NAMALWA (cell line): ENCODE data around the gene ACTR1B.
"Not testable (repeated sequence)": the region's sequence is repeated elsewhere in the genome, so short reads cannot be mapped to it uniquely, and the experiment has no call there.

ENCODE experiments used
- DNase-seq: peaks from one replicate; pipeline ENCODE4 v3.0.0-alpha.2; 2015; ENCODE audit warnings: low spot score

Gene ACTR1B

GRCh38 chr2:97688062-97688827, 24.4 kb upstream of the ACTR1B start:
- no peak for DNase-seq

GRCh38 chr2:97687235-97687634, 23.4 kb upstream of the ACTR1B start:
- not testable (repeated sequence) for DNase-seq

GRCh38 chr2:97678298-97678697, 14.5 kb upstream of the ACTR1B start:
- DNase-seq = no peak

GRCh38 chr2:97677480-97677879, 13.6 kb upstream of the ACTR1B start:
- DNase-seq = no peak

GRCh38 chr2:97676620-97677019, 12.8 kb upstream of the ACTR1B start:
- DNase-seq = no peak

- DNase-seq = no peak
Observed at GRCh38 chr2:97675430-97676113, 11.7 kb upstream of the ACTR1B start.

- no peak for DNase-seq
Observed at GRCh38 chr2:97673915-97674283, 10.1 kb upstream of the ACTR1B start.

- no peak for DNase-seq
Observed at GRCh38 chr2:97673182-97673914, 9.5 kb upstream of the ACTR1B start.

- not testable (repeated sequence) for DNase-seq
Observed at GRCh38 chr2:97672606-97673140, 8.8 kb upstream of the ACTR1B start.

- DNase-seq = no peak
Observed at GRCh38 chr2:97671526-97671925, 7.7 kb upstream of the ACTR1B start.

GRCh38 chr2:97670471-97670870, 6.6 kb upstream of the ACTR1B start:
- DNase-seq = no peak

GRCh38 chr2:97669448-97669847, 5.6 kb upstream of the ACTR1B start, which contains the start of gene C2orf92:
C2orf92 (plus strand) TSS chr2:97669713; CDS start chr2:97669789, 76 bp downstream.
- no peak for DNase-seq

GRCh38 chr2:97664636-97664970, 759 bp upstream of the ACTR1B start:
- DNase-seq = no peak

GRCh38 chr2:97663626-97663961, 250 bp downstream of the ACTR1B start:
- DNase-seq = no peak

- DNase-seq = peak; percentile 78
Observed at GRCh38 chr2:97662895-97663625, 784 bp downstream of the ACTR1B start.

GRCh38 chr2:97662386-97662894, 1.4 kb downstream of the ACTR1B start:
- DNase-seq = peak; percentile 41

GRCh38 chr2:97661927-97662326, 1.9 kb downstream of the ACTR1B start:
- no peak for DNase-seq

GRCh38 chr2:97660775-97661389, 3.0 kb downstream of the ACTR1B start:
- DNase-seq = no peak

GRCh38 chr2:97660044-97660774, 3.6 kb downstream of the ACTR1B start:
- DNase-seq = no peak

- DNase-seq = no peak
Observed at GRCh38 chr2:97659256-97660043, 4.4 kb downstream of the ACTR1B start.
